ENCODE measurements around the gene SPRYD7.

GRCh38 chr13:49914947-49915346, 21.2 kb downstream of the SPRYD7 start:
- TF ChIP-seq CTCF (IDR thresholded peaks at IDR 0.05; ENCODE audit: insufficient read depth, low read depth, low read length) (no peak), EZH2 (IDR thresholded peaks at IDR 0.05; ENCODE audit: insufficient read depth, low read length) (no peak)

Measured in astrocyte (in vitro differentiated cells and primary cell).